OCI-M1 (cell line): Measurements from ENCODE around the gene SLC45A1.
"Not testable (repeated sequence)": the region's sequence is repeated elsewhere in the genome, so short reads cannot be mapped to it uniquely, and the experiment has no call there.

Experiments used
- DNase-seq: peaks from one replicate; lab custom pipeline; 2025; lab: John Stamatoyannopoulos, UW

Gene SLC45A1

DNA sequence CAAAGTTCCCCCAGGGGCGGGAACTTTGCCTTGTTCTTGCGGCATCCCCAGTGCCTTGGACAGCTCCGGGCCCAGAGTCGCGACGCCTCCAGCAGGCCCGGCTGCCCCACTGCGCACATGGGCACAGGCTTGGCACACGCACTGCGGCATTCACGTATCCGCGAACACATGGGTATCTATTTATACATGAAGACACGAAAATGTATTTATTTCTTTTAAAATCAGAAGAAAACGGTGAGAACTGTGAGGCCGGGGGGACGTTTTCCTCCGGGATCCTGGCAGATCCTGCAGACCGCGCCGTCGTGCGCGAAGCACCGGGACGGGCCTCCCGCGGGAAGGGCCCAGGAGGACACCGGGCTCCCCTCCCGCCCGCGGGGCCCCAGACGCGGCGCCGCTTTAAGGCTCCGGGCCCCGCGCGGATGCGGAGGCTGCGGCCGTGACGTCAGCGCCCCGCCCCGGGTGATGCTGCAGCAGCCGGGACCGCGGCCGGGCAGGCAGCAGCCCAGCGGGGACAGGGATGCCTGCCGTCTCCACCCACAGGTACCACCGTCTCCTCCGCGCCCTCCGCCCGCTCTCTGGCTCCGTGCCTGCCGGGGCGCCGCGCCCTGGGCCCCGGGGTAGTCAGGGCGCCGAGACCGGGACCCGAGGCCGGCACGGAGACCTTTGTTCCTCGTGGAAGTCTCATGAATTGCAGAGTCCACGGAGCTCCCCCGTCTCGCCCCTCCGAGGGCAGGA lies at the start of gene SLC45A1:
TSS of gene SLC45A1 (plus strand) at position 468 of the 735 bp plus-strand sequence. CDS start 6,216 bp downstream, outside the sequence.
- no peak for DNase-seq

GRCh38 chr1:8273036-8273435 lies 44.9 kb upstream of the SLC45A1 start:
- DNase-seq = no peak

DNA sequence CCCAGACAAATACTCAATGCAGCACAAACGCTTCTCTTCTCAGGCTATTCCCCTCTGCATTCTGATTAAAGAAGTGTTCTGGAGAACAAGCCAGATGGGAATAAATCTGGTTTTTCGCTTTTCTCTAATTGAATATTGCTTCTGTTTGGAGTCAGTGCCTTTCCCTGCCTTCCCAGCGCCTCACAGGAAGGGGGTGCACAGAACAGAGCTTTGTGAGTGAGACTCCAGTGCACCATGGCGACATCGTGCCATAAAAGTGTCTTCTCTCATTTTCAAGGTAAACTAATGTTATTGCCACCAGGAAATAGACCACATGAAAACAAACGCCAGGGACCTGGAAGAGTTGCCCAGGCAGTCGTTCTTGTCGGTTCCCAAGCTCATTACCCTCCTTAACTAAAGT lies 43.6 kb upstream of the SLC45A1 start:
- no peak for DNase-seq

DNA sequence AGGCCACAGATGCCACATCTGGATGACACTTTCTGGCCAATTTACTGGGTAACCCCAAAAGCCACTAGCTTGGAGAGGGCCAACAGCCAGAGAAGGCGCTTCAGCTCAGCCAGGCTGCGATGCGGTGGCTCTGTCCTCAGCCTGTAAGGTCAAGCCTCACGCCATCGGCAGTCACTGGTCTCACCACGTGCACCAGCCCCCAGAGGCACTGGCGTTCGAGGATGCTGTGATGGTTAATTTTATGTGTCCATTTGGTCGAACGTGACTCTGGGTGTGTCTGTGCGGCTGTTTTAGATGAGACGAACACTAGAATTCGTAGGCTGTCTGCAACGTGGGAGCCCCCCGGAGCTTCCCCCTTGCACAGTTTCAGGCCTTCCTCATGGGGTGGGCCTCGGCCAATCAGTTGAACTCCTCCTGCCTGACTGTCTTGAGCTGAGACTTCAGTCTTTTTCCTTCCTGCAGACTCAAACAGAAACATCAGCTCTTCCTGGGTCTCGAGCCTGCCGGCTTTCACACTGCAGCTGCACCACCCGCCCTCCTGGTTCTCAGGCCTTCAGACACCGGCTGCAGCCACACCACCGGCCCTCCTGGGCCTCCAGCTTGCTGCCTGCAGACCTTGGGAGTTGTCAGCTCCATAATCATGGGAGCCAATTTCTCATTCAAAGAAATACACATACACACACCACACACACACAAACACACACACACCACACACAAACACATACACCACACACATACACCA lies 41.6 kb upstream of the SLC45A1 start:
- DNase-seq = no peak

GRCh38 chr1:8276932-8277331 lies 41.0 kb upstream of the SLC45A1 start:
- no peak for DNase-seq

DNA sequence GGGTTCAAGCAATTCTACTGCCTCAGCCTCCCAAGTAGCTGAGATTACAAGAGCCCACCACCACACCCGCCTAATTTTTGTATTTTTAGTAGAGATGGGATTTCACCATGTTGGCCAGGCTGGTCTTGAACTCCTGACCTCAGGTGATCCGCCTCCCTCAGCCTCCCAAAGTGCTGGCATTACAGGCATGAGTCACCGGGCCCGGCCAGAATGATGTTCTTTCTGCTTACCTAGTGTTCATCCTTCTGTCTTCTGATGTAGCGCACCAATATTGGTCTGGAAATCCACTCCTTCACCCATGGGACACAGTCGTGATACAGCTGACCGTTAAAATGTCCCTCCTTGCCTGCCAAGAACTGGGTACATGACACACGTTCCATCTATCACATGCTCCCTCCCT lies 39.2 kb upstream of the SLC45A1 start:
- not testable (repeated sequence) for DNase-seq

DNA sequence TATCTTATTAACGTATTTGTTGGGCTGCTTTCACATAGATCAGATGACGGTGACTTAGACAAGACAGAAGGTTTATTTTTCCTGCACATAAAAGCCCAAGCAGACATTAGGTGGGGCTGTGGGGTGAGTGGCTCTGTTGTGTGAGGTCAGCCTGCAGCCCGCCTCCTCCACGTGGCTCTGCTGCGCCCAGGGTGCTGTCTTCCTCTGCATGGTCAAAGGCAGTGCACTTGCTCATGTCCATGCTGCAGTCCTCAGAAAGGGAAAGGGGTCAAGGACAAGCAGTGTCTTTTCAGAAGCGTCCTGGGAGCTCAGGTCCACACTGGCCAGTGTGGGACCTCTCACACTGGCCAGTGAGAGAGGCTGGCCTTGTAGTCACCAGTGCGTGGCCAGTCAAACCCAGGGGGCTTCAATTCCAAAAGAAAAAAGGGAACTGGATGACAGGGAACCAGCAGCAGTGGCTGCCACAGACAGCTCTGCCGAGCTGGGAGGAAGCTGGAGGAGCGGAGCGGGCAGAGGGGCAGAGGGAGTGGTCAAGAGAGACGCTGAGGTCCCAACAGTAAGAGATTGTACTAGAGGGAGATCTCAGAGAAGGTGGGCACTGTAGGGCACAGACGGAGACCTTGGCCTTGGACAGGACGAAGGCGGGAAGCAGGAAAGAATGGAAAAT lies 35.9 kb upstream of the SLC45A1 start:
- DNase-seq = peak; percentile 35

GRCh38 chr1:8283058-8283884 lies 34.6 kb upstream of the SLC45A1 start:
- DNase-seq = peak; percentile 53

GRCh38 chr1:8284127-8284526 lies 33.8 kb upstream of the SLC45A1 start:
- no peak for DNase-seq

DNA sequence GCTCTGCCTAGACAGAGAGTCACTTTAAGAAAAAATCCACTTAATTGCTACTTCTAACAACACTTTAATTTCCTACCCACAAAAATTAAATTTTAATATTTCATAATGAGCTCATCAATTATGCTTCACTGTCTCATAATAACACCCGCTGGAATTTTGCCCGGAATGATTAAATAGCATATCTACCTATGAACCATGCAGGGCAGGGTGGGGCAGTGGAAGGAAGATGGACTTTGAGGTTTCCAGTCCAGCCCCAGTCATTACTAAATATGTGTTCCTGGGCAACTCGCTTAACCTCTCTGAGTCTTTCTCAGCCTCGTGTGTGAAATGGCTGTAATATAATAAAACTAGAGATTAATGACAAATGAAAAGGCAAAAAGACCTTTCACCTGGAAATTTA lies 32.8 kb upstream of the SLC45A1 start:
- DNase-seq = no peak

DNA sequence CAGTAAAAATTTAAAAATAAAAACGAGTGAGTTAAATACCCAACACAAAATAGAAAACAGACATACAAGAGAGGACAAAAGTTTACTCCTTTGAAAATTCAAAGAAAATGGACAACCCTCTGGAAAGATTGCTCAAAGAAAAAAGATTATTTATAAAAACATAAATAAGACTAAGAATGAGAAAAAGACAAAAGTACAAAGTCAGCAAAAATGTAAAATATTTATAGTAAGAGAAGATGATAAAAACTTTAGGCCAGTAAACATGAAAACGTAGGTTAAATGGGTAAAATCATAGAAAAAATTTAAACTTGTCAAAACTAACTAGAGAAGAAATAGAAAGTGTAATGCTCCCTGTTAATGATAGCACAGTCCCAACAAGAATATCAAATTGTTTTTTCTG lies 31.9 kb upstream of the SLC45A1 start:
- no peak for DNase-seq

DNA sequence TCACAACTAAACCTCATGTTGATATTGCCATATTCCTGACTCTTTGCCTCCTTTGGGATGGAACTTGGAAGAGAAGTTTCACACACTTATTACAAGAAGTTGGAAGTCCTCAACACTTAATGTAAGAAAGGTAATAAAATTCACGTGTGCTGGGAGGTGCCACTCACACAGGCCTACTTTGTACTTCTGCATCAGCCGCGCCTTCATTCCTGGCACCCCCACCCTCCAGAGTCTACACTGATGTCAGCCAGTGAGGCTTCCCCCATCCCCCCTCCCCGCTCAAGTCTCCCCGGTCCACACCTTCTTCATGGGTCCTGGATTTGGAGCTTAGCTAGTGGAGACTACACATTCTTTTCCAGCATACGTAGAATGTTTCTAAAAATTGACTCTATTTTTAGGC lies 24.8 kb upstream of the SLC45A1 start:
- no peak for DNase-seq

- DNase-seq = no peak
These were observed 24.2 kb upstream of the SLC45A1 start for GRCh38 chr1:8293641-8294169.

DNA sequence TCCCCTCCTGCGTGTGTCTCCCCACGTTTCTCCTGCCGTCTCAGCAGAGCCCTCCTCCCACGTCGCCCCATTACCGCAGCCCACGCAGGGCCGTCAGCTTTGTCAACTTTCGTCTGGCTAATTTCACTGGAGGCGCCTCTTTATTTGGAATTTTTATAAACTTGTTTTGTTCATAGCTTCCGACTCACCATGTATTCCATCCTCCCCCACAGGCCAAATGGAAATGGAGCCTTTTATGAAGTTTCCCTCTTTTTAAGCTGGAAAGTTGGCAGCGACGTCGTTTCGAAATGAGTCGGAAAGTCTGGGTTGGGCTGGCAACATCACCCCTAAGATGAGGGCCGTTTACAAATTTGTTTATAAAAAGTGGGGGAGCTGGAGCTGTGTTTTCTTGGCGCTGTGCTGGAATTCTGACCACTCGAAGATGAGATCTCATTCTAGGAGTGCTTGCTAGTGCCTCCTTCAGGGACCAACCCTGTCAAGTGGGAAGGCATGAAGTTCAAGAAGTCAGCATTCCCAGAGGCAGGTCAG lies 23.7 kb upstream of the SLC45A1 start:
- no peak for DNase-seq

DNA sequence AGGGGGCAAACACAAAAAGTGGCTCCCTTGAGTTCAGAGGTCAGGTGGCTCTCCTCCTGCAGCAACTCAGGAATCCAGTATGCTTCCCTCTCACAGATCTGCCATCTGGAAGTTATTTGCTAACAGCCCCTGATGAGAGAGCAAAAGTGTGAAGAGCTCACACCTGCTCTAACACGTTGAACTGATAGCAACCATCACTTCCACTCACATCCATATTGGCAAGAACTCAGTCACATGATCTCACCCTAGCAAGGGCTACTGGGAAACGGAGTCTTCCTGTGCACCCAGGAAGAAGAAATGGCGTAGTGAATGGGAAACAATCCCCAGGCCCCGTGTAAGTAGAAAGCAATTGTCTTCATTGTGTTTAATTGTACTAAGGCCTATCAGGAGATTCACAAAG lies 20.7 kb upstream of the SLC45A1 start:
- no peak for DNase-seq

DNA sequence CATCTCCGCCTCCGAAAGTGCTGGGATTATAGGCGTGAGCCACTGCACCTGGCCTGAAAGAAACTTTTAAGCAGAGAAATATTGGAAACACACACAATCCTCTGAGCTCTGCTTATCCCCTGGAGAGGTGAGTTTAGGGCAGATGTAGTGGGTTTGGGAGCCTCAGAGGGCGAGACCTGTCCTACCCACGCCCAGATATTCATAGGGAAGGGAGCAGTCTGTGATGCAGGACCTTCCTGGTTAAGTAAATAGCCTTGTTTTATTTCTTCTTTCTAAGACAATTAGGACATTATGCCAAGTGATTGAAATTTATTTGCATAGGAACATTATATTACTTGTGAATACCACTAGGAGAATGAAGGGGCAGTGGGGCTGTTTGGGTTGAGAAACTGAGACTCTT lies 18.0 kb upstream of the SLC45A1 start:
- DNase-seq = no peak

GRCh38 chr1:8302081-8302956 lies 15.6 kb upstream of the SLC45A1 start:
- DNase-seq = no peak

DNA sequence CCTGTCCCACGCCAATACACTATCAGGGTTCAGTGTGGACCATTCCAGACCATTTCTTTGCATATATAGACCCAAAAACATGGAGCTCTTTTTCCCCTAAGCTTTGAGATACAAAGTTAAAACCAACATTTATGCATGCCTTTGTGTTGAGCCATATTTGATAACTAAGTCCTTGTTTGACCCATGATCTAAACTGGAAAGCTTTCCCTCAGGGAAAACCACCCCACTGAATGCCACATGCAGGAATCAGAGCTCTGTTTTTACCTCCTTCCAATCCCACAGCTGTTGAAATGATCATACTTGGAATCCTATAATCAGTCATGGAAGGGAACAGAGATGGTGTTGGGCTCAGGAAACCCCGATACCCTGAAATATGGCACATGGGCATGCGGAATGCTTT lies 14.8 kb upstream of the SLC45A1 start:
- DNase-seq = no peak

- DNase-seq = no peak
These were observed 14.0 kb upstream of the SLC45A1 start for GRCh38 chr1:8303876-8304275.

- no peak for DNase-seq
These were observed 10.3 kb upstream of the SLC45A1 start for GRCh38 chr1:8307628-8308027.
